ENCODE results near the gene LYZL6. TPM values are rescaled to one million over a fixed set of nuclear protein-coding genes. Genes with fewer than 3 reads are reported as not detected.

Gene LYZL6
- polyA plus RNA-seq, 1 experiment, result not detected

- CTCF ChIA-PET, result interaction anchor here (0.7 to 3.9 kb wide), 21 partner anchors 8 to 1406 kb away, joined by 3 to 16 read pairs (median 4); partner anchors contain the start of gene RDM1
- H3K36me3 ChIP-seq (ENCODE audit: control insufficient read depth, insufficient read depth, low read length), result no peaks in the 10 kb centered on the region
- H3K4me3 ChIP-seq (ENCODE audit: low read depth, low read length), result no peak overlapping the region
- H3K27me3 ChIP-seq (ENCODE audit: control insufficient read depth, insufficient read depth, low read length), result peaks cover 2% of the 10 kb centered on the region
- DNase-seq (ENCODE audit: low read depth), result peak; percentile 10
- TF ChIP-seq CTCF (IDR thresholded peaks at IDR 0.05; ENCODE audit: insufficient read depth, low read depth, low read length), result peak; percentile 78
- POLR2A ChIA-PET, result no interaction called here
Measured at GRCh38 chr17:35969558-35970380, 26.3 kb upstream of the LYZL6 start.

- H3K27me3 ChIP-seq (ENCODE audit: control insufficient read depth, insufficient read depth, low read length), result peaks cover 2% of the 10 kb centered on the region
- no peak overlapping the region for H3K4me3 ChIP-seq (ENCODE audit: low read depth, low read length)
- ChIA-PET POLR2A (no interaction called here), CTCF (interaction anchor here (0.8 to 3.9 kb wide), 8 partner anchors 10 to 180 kb away, joined by 3 to 16 read pairs (median 5); no protein-coding TSS in a partner anchor)
- H3K36me3 ChIP-seq (ENCODE audit: control insufficient read depth, insufficient read depth, low read length), result no peaks in the 10 kb centered on the region
- DNase-seq (ENCODE audit: low read depth), result no peak
- no peak for TF ChIP-seq CTCF (IDR thresholded peaks at IDR 0.05; ENCODE audit: insufficient read depth, low read depth, low read length)
Measured at GRCh38 chr17:35968520-35969054, 25.1 kb upstream of the LYZL6 start.

DNA sequence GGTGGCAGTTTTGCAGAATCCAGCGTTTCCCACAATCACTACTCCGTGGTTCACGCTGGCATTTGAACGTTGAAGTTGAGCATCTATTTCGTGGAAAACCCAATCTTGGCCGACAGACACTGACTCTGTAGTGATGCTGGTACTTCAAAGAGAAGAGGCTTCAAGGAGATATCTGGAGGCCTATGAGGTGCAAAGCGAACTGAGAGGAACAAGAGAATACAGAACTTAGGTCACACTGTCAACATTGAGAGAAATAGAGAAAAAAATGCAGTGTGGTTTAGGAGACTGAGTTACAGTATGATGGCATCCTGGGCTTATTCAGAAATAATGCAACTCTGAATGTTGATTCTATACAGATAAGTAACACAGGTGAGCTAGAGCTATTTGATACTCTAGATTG, 21.8 kb upstream of the LYZL6 start:
- TF ChIP-seq CTCF (IDR thresholded peaks at IDR 0.05; ENCODE audit: insufficient read depth, low read depth, low read length), result no peak
- Histone ChIP-seq H3K36me3 (ENCODE audit: control insufficient read depth, insufficient read depth, low read length) (no peaks in the 10 kb centered on the region), H3K4me3 (ENCODE audit: low read depth, low read length) (no peak overlapping the region), H3K27me3 (ENCODE audit: control insufficient read depth, insufficient read depth, low read length) (no peaks in the 10 kb centered on the region; the same call in 1 of the 2 replicates)
- POLR2A ChIA-PET, result no interaction called here
- CTCF ChIA-PET, result interaction anchor here (1.0 to 1.2 kb wide), 2 partner anchors 17 to 167 kb away, joined by 3 read pairs; no protein-coding TSS in a partner anchor
- no peak for DNase-seq (ENCODE audit: low read depth)

DNA sequence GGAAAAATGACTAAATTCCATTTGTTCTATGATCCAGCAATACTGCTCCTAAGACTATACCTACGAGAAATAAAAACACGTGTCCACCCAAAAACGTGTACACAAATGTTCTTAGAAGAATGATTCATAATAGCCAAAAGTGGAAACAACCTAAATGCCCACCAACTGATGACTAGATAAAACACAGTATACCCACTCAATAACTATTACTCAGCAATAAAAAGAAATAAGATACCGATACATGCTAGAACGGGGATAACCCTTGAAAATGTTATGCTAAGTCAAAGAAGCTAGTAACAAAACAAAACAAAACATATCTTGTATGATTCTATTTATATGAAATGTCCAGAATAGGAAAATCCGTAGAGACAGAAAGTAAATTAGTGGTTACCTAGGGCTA, 20.1 kb upstream of the LYZL6 start:
- no peak for DNase-seq (ENCODE audit: low read depth)
- CTCF ChIA-PET, result interaction anchor here (1.0 kb wide), 1 partner anchor 15 kb away, joined by 3 read pairs; no protein-coding TSS in a partner anchor
- H3K36me3 ChIP-seq (ENCODE audit: control insufficient read depth, insufficient read depth, low read length), result no peaks in the 10 kb centered on the region
- no peaks in the 10 kb centered on the region; the same call in 1 of the 2 replicates for H3K27me3 ChIP-seq (ENCODE audit: control insufficient read depth, insufficient read depth, low read length)
- POLR2A ChIA-PET, result no interaction called here
- no peak overlapping the region for H3K4me3 ChIP-seq (ENCODE audit: low read depth, low read length)
- TF ChIP-seq CTCF (IDR thresholded peaks at IDR 0.05; ENCODE audit: insufficient read depth, low read depth, low read length), result no peak

DNA sequence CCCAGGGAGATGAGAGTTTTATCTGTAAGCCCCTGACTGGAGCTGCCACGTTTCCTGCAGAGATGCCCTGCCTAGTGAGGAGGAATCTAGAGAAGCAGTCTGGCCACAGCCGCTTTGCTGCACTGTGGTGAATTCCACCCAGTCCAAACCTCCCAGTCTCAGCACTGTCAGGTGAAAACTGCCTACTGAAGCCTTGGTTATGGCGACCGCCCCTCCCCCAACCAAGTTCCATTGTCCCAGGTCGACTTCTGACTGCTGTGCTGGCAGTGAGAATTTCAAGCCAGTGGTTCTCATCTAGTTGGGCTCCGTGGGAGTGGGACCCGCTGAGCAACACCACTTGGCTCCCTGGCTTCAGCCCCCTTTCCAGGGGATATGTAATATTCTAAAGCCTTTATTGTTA, 10.2 kb upstream of the LYZL6 start:
- POLR2A ChIA-PET, result no interaction called here
- no peak overlapping the region for H3K4me3 ChIP-seq (ENCODE audit: low read depth, low read length)
- no peaks in the 10 kb centered on the region for H3K36me3 ChIP-seq (ENCODE audit: control insufficient read depth, insufficient read depth, low read length)
- no peak for TF ChIP-seq CTCF (IDR thresholded peaks at IDR 0.05; ENCODE audit: insufficient read depth, low read depth, low read length)
- DNase-seq (ENCODE audit: low read depth), result no peak
- CTCF ChIA-PET, result interaction anchor here (0.8 kb wide), 1 partner anchor 195 kb away, joined by 3 read pairs; no protein-coding TSS in a partner anchor
- no peaks in the 10 kb centered on the region; the same call in 1 of the 2 replicates for H3K27me3 ChIP-seq (ENCODE audit: control insufficient read depth, insufficient read depth, low read length)

All from BJ (cell line).